Mononuclear cell (primary cell): ENCODE measurements around the gene FUBP1. TPM values are rescaled to one million over a fixed set of nuclear protein-coding genes. Genes with fewer than 3 reads are reported as not detected.
"Not testable (repeated sequence)": the region's sequence is repeated elsewhere in the genome, so short reads cannot be mapped to it uniquely, and the experiment has no call there.

Experiments
- H3K27me3 ChIP-seq: 2 replicates; pipeline ENCODE4 v1.6.0; 2011; ENCODE audit warnings: low read length, control low read depth; ENCODE audit not compliant: insufficient read depth
- H3K4me1 ChIP-seq: 2 replicates; pipeline ENCODE4 v1.5.1; 2011; ENCODE audit warnings: mild to moderate bottlenecking, low read length, control low read depth; ENCODE audit not compliant: insufficient read depth
- H3K4me3 ChIP-seq: 2 replicates; pipeline ENCODE4 v1.5.1; 2011; ENCODE audit warnings: mild to moderate bottlenecking, low read length, moderate library complexity
- H3K9me3 ChIP-seq: 2 replicates; pipeline ENCODE4 v1.5.1; 2011; ENCODE audit warnings: low read depth, mild to moderate bottlenecking, control low read depth, low read length
- total RNA-seq: library from RNA; depleted of rRNA; stranded (reverse); fragments of >200 nt; gene quantifications from one replicate; pipeline ENCODE4 v1.2.3, GENCODE V29; 2012

Gene FUBP1
- total RNA-seq, 1 donor = 274 TPM

DNA sequence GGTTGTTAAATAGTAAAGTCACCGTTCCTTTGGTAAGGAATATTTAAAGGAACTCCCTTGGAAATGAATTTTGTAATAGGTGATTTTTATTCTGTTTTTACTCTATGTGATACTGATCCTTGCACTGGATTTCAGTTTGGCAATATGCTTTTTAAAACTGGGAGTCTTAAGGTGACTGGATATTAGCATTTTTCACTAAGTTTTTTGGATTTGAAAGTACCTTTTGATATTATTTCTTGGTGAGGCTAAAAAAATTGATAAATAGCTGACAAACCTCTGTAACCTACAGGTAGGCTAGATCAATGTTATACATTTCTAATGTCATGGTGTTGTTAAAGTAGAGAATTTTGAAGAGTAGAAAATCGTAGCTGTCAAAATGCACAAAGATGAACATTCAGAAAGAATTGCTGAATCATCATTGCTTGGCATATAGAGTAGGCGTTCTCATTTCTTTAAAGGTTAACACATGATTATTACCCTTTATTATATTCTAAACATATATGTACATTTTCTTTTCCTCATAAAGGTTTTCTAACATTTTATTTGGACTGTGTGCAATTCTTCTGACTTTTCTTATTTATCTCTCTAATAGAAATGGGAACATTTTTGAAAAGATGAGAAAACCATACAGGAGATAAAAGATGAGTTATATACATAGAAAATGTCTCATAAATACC lies 24.3 kb upstream of the FUBP1 start:
- Histone ChIP-seq H3K4me1 (peaks cover 3% of the 10 kb centered on the region), H3K27me3 (no peaks in the 10 kb centered on the region), H3K4me3 (no peak overlapping the region), H3K9me3 (no peaks in the 10 kb centered on the region)

DNA sequence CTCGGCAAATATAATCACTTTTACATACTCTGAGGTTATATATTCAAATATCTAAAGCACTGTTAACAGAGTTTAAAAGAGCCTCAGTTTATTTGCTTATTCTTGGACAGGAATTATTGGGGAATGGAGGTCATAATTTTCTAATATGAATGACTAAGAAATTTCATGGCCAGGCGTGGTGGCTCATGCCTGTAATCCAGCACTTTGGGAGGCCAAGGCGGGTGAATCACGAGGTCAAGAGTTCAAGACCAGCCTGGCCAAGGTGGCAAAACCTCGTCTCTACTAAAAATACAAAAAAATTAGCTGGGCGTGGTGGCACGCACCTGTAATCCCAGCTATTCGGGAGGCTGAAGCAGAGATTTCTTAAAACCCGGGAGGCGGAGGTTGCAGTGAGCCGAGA lies 21.7 kb upstream of the FUBP1 start:
- H3K9me3 ChIP-seq, H3K4me1 ChIP-seq, H3K4me3 ChIP-seq, H3K27me3 ChIP-seq: not testable (repeated sequence)

DNA sequence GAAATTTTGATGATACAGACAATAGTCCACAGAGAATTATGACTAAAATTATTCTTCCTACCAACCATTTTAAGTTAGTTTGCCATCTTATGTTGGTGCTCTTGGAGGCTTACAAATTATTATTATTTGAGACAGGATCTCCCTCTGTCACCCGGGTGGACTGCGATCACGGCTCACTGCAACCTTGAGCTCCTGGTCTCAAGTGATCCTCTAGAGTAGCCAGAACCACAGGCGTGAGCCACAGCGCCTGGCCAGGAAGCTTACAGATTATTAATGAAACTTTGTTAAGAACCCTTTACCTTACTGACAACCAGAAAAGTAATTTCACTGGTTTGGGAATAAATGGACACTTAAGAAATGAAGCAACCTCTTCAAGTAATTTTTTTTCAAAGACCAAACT lies 17.9 kb upstream of the FUBP1 start:
- H3K9me3 ChIP-seq = no peaks in the 10 kb centered on the region
- no peaks in the 10 kb centered on the region for H3K4me1 ChIP-seq
- H3K27me3 ChIP-seq = no peaks in the 10 kb centered on the region
- no peak overlapping the region for H3K4me3 ChIP-seq

DNA sequence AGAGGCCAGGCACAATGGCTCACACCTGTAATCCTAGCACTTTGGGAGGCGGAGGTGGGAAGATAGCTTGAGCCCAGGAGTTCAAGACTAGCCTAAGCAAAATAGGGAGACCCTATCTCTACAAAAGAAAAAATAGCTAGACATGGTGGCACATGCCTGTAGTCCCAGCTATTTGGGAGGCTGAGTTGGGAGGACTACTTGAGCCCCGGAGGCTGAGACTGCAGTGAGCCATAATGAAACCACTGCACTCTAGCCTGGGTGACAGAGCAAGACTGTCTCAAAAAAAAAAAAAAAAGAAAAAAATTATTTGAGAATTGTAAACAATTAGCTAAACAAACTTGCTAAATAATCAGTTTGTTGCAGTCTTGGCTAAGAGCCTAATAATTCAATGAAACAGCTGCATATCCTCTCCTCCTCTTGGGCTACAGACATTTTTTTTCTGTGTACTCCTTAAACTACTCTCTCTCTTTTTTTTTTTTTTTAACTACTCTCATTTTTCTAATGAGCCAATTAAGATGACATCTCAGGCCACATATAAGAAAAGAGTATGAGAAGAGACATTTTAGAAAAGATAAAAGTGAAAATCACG lies 15.3 kb upstream of the FUBP1 start:
- Histone ChIP-seq H3K9me3 (no peaks in the 10 kb centered on the region), H3K4me3 (no peak overlapping the region), H3K27me3 (no peaks in the 10 kb centered on the region), H3K4me1 (no peaks in the 10 kb centered on the region)

DNA sequence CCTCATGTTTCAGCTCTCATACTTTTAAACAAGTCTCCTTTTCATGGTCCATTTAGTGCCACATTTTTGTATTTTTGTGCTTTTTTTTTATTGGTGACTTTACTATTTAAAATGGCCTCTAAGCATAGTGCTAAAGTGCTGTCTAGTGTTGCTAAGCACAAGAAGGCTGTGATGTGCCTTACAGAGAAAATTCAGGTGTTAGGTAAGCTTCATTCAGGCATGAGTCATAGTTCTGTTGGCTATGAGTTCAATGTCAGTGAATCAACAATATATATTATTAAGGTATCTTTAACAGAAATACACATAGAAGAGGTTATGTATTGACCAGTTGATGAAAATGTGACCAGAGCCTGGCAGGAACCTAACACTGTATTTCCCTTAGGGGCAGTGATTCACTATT lies 12.8 kb upstream of the FUBP1 start:
- no peak overlapping the region for H3K4me3 ChIP-seq
- peaks cover 3% of the 10 kb centered on the region for H3K4me1 ChIP-seq
- H3K27me3 ChIP-seq = no peaks in the 10 kb centered on the region
- no peaks in the 10 kb centered on the region for H3K9me3 ChIP-seq

DNA sequence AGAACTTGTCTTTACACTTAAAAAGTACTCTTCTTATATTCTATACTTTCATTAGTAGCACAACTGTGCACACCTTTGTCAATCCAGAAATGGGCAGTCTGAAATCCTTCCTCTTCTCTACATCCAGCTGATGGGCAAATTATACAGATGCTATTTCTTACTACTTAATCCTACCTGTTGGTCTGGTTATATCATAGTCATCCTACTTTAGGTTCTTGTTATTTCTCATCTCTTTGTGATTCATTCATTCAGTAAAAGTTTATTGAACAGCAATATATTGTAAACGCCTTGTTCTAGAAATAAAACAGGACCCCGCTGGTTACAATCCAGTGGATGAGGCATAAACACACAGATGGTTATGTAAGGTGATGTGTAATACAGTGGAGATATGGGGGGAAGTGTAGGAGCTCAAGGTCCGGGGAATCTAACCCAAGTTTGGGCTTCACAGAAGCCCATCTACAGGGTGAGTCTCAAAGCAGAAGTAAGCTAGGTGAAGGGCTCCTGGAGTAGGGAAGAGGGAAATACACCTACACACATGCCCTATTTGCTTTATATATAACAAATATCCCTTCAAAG lies 11.8 kb upstream of the FUBP1 start:
- H3K4me3 ChIP-seq = no peak overlapping the region
- no peaks in the 10 kb centered on the region for H3K9me3 ChIP-seq
- peaks cover 3% of the 10 kb centered on the region for H3K4me1 ChIP-seq
- H3K27me3 ChIP-seq = no peaks in the 10 kb centered on the region

DNA sequence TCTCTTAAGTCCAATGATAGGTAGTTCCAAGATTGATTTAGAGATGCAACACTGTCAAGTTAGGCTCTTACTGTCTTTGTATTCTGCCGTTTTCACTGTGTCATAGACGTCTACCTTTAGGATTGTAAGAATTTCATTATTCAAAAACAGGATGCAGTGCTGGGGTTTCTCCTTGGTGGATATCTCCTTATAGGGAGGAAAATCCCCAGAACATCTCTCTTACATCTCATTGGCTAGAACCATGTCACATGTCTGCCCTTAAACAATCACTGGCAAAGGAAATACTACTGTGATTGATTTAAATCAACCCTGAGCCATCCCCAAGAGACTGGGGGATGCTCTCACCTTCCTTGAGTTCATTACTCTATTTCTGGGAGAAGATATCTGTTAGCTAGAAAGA lies 10.9 kb upstream of the FUBP1 start:
- no peaks in the 10 kb centered on the region for H3K9me3 ChIP-seq
- H3K27me3 ChIP-seq = no peaks in the 10 kb centered on the region
- peaks cover 3% of the 10 kb centered on the region for H3K4me1 ChIP-seq
- H3K4me3 ChIP-seq = no peak overlapping the region

DNA sequence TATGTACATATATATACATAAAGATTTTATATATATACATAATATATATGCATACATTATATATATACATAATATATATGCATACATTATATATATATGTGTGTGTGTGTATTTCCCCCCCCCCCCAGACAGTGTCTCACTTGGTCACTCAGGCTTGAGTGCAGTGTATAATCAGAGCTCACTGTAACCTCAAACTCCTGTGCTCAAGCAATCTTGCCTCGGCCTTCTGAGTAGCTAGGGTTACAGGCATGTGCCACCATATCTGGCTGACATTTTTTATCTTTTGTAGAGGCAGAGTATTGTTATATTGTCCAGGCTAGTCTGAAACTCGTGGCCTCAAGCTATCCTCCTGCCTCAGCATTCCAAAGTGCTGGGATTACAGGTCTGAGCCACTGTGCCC lies 9.0 kb upstream of the FUBP1 start:
- H3K9me3 ChIP-seq = no peaks in the 10 kb centered on the region
- no peaks in the 10 kb centered on the region for H3K27me3 ChIP-seq
- H3K4me3 ChIP-seq = no peak overlapping the region
- peaks cover 3% of the 10 kb centered on the region for H3K4me1 ChIP-seq

DNA sequence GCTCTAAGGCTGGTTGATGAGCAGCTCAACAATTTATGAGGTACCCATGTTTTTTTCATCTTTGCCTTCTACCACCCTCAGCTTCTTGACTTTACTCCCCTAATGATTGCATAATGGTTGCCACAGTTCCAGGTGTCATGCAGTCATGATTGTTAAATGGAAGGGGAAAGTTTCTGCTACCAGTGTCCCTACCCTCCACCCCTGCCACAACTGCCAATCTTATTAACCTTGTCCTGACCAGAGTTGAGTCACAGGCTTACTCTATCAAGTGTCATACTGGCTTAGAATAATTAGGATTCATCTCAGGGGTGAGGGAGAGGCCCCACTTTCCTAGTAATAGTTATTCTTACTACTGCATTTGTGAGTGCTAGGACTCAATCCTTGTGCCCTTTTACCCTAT lies 7.9 kb upstream of the FUBP1 start:
- no peak overlapping the region for H3K4me3 ChIP-seq
- H3K9me3 ChIP-seq = no peaks in the 10 kb centered on the region
- H3K4me1 ChIP-seq = peaks cover 3% of the 10 kb centered on the region
- no peaks in the 10 kb centered on the region for H3K27me3 ChIP-seq

DNA sequence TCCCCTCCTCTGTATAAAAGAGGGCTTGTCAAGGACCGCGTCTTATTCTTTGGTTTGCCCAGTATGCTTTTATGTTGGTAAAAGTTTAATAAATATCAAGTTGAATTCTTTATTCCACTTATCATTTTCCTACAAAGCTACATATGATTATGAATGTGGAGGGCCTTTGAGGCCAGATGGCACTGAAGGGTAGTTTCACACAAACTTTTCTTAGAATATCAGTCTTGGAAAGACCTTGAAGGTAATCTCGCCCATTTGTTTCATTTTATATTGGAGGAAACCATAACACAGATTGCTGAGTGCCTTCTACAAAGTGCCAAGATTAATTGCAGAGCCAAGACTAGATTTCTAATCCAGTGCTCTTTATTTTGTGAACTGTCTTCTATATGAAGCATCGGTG lies 5.8 kb upstream of the FUBP1 start:
- Histone ChIP-seq H3K4me3 (no peak overlapping the region), H3K27me3 (no peaks in the 10 kb centered on the region), H3K4me1 (peaks cover 11% of the 10 kb centered on the region), H3K9me3 (no peaks in the 10 kb centered on the region)

DNA sequence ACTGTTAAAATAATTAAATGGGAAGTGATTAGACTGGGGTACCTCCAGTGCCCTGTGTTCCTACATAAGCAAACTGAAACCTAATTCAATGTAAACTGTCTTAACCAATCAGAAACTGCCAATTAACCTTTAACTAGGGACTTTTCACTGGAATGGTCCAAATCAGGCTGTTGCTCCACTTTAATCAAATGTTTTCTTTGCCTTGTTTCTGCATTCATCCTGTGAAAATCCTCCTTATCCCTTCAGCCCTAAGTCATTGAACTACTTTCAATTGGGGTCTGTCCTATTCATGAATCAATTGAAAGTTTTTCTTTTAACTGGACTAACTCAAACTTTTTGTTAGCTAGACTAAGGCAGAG lies 5.1 kb upstream of the FUBP1 start:
- Histone ChIP-seq H3K9me3 (no peaks in the 10 kb centered on the region), H3K27me3 (no peaks in the 10 kb centered on the region), H3K4me1 (peaks cover 11% of the 10 kb centered on the region), H3K4me3 (no peak overlapping the region)

DNA sequence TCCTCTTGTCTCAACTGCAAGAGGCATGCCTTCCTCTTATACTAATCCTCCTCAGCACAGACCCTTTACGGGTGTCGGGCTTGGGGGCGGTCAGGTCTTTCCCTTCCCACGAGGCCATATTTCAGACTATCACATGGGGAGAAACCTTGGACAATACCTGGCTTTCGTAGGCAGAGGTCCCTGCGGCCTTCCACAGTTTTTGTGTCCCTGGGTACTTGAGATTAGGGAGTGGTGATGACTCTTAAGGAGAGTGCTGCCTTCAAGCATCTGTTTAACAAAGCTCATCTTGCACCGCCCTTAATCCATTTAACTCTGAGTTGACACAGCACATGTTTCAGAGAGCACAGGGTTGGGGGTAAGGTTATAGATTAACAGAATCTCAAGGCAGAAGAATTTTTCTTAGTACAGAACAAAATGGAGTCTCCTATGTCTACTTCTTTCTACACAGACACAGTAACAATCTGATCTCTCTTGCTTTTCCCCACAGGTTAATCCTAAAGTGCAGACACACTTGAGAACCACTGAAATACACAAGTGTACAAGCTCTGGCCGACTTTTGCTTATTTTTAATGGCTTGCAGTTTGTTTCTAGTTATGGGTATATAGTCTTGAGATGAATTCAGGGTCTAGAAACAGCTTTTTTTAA lies 4.6 kb upstream of the FUBP1 start:
- not testable (repeated sequence) for H3K4me3 ChIP-seq, H3K9me3 ChIP-seq, H3K27me3 ChIP-seq
- H3K4me1 ChIP-seq = peaks cover 11% of the 10 kb centered on the region

DNA sequence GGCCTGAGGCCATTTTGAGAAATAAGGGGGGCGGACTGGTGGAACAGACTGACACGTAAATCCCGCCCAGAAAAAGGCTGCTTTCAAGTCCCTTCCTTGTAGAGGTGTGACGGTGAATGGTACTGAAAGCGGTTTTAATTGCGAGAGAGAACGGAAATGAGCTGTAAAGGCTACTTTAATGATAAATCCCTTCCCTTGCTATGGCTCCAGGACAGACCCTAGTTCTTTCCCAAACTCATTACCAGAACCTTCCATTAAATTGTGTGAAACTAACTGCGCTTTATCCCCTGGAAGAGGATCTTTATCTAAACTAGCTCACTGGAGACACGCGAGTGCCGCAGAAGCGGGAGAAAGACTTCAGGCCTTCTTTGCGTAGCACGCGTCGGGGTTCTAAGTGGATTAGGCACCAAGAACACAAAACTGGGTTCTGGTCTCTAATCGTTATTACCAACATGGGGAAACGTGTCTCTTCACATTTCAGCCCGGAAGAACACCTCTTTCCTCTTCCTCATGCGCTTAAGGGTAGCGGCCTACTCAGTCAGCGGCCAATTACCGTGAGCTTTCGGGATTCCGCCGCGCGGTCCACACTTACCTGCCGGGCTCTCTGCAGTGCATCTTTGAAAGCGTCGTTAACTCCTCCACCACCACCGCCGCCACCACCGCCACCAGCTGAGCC lies 441 bp downstream of the FUBP1 start:
- no peaks in the 10 kb centered on the region for H3K27me3 ChIP-seq
- peaks cover 38% of the 10 kb centered on the region for H3K4me1 ChIP-seq
- no peaks in the 10 kb centered on the region for H3K9me3 ChIP-seq
- H3K4me3 ChIP-seq = peak overlapping the region; percentile 99

DNA sequence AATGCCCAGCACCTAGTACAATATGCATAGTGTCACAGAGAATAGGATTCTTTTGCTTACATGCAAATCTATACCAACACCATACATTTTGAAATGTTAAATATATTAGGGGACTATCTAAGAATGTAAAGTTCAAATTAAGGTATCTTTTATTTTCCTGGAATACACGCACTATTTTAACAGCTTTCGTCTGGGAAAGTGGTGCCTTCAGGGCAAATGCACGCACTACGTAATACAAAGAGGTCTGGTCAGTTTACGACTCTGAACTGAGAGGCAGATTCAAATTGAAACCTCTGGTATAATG lies 931 bp downstream of the FUBP1 start:
- no peaks in the 10 kb centered on the region for H3K9me3 ChIP-seq
- H3K27me3 ChIP-seq = no peaks in the 10 kb centered on the region
- peaks cover 41% of the 10 kb centered on the region for H3K4me1 ChIP-seq
- peak overlapping the region; percentile 99 for H3K4me3 ChIP-seq

DNA sequence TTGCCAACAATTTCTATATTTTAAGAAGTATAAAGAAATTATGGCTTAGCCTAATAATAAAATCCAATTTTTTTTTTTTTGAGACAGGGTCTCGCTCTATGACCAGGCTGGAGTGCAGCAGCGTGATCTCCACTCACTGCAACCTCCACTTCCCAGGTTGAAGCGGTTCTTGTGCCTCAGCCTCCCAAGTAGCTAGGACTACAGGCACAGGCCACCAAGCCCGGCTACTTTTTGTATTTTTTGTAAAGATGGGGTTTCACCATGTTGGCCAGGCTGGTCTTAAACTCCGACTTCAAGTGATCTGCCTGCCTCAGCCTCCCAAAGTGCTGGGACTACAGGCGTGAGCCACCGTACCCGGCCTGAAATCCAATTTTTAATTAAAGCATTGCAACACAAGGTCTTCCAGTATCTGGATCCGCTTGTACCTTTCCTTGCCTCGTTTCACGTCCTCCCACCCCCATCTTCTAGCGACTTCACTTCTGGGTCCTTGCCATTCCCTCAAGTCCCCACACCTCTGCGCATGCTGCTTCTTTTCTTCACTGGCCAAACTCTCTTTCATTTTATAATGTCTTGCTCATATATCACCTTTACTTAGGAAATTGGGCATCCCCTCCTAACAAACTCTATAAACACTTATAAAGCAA lies 2.3 kb downstream of the FUBP1 start:
- Histone ChIP-seq H3K27me3 (no peaks in the 10 kb centered on the region), H3K4me1 (peaks cover 49% of the 10 kb centered on the region), H3K4me3 (peak overlapping the region; percentile 9), H3K9me3 (no peaks in the 10 kb centered on the region)
